Measurements from ENCODE around the gene RBPJ.

DNA sequence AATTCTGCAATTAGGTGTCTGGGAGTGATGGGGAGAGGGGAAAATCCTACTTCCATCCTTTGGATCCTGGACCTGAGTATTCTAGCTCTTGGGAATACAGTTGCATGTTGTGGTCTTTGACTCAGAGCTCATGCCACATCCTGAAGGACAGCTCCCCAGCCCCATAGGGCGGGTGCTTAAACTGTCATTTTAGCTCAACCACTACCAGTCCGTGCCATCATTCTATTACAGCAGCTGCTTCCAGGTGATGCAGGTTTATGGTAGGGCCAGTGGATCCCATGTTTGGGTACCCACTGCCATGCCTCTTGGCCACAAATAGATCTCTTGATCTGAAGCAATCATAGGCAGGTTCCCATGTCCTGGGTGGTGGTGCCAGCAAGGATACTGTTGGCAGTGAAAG lies 134.8 kb downstream of the RBPJ start:
- TF ChIP-seq, protein P1, sequence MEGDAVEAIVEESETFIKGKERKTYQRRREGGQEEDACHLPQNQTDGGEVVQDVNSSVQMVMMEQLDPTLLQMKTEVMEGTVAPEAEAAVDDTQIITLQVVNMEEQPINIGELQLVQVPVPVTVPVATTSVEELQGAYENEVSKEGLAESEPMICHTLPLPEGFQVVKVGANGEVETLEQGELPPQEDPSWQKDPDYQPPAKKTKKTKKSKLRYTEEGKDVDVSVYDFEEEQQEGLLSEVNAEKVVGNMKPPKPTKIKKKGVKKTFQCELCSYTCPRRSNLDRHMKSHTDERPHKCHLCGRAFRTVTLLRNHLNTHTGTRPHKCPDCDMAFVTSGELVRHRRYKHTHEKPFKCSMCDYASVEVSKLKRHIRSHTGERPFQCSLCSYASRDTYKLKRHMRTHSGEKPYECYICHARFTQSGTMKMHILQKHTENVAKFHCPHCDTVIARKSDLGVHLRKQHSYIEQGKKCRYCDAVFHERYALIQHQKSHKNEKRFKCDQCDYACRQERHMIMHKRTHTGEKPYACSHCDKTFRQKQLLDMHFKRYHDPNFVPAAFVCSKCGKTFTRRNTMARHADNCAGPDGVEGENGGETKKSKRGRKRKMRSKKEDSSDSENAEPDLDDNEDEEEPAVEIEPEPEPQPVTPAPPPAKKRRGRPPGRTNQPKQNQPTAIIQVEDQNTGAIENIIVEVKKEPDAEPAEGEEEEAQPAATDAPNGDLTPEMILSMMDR (IDR thresholded peaks at IDR 0.05; ENCODE audit: poor library complexity), result no peak
- no peak for TF ChIP-seq EZH2 (IDR thresholded peaks at IDR 0.05; ENCODE audit: borderline replicate concordance)
